Chondrocyte (in vitro differentiated cells): ENCODE results near the gene RIT1. TPM values are rescaled to one million over a fixed set of nuclear protein-coding genes. Genes with fewer than 3 reads are reported as not detected.

Experiments used
- DNase-seq: peaks from one replicate; pipeline ENCODE4 v3.0.0; 2021; ENCODE audit warnings: mixed read lengths, low spot score
- H3K27ac Mint-ChIP-seq: one replicate; pipeline ENCODE4 v1.8.0; 2021; ENCODE audit warnings: mild to moderate bottlenecking, moderate library complexity, mixed read lengths; ENCODE audit not compliant: unreplicated experiment
- H3K27me3 Mint-ChIP-seq: 2 replicates; pipeline ENCODE4 v1.8.0; 2021; ENCODE audit warnings: low read depth, mixed read lengths
- H3K36me3 Mint-ChIP-seq: 2 replicates; pipeline ENCODE4 v1.8.0; 2021; ENCODE audit warnings: low read depth, mixed read lengths
- H3K4me1 Mint-ChIP-seq: 2 replicates; pipeline ENCODE4 v1.8.0; 2021; ENCODE audit warnings: low read depth, mild to moderate bottlenecking, mixed read lengths
- H3K4me3 Mint-ChIP-seq: one replicate; pipeline ENCODE4 v1.8.0; 2021; ENCODE audit warnings: mild to moderate bottlenecking, moderate library complexity, mixed read lengths; ENCODE audit not compliant: unreplicated experiment
- H3K9me3 Mint-ChIP-seq: 2 replicates; pipeline ENCODE4 v1.8.0; 2021; ENCODE audit warnings: low read depth, mixed read lengths
- total RNA-seq: library from RNA; stranded (reverse); gene quantifications from 3 replicates; pipeline ENCODE4 v1.2.1, GENCODE V29; 2021
- TF ChIP-seq, protein P1 (sequence below): fragments of 200-600 bp; sonication (generic); IDR thresholded peaks from 2 replicates; pipeline ENCODE4 v1.5.0; 2021; ENCODE audit warnings: antibody characterized with exemption, mild to moderate bottlenecking, moderate library complexity

Gene RIT1
- total RNA-seq, 1 donor from 2014 or later: 51.4 TPM

DNA sequence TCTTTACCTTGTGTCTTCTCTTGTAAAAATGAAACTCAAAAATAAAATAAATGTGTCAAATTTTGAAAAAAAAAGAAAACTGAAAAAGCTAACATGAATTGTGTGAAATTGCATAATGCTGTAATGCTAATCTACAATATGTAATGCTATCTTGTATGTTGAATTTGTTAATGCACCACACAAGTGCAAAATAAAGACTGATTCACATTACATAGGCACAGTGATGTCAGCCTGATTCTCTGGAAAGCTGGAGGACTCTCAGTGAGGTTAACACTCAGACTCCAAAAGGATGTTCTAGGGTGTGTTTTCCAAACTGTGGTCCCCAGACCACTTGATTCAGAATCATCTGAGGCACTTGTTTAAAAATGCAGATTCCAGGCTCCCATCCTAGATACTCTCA, 26.2 kb downstream of the RIT1 start:
- peaks cover 28% of the 10 kb centered on the region for H3K4me1 Mint-ChIP-seq
- TF ChIP-seq, protein P1, sequence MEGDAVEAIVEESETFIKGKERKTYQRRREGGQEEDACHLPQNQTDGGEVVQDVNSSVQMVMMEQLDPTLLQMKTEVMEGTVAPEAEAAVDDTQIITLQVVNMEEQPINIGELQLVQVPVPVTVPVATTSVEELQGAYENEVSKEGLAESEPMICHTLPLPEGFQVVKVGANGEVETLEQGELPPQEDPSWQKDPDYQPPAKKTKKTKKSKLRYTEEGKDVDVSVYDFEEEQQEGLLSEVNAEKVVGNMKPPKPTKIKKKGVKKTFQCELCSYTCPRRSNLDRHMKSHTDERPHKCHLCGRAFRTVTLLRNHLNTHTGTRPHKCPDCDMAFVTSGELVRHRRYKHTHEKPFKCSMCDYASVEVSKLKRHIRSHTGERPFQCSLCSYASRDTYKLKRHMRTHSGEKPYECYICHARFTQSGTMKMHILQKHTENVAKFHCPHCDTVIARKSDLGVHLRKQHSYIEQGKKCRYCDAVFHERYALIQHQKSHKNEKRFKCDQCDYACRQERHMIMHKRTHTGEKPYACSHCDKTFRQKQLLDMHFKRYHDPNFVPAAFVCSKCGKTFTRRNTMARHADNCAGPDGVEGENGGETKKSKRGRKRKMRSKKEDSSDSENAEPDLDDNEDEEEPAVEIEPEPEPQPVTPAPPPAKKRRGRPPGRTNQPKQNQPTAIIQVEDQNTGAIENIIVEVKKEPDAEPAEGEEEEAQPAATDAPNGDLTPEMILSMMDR: no peak
- H3K27me3 Mint-ChIP-seq: peaks cover 1% of the 10 kb centered on the region
- H3K27ac Mint-ChIP-seq: no peak overlapping the region
- no peak overlapping the region for H3K4me3 Mint-ChIP-seq
- DNase-seq: no peak
- no peaks in the 10 kb centered on the region for H3K9me3 Mint-ChIP-seq
- no peaks in the 10 kb centered on the region for H3K36me3 Mint-ChIP-seq

DNA sequence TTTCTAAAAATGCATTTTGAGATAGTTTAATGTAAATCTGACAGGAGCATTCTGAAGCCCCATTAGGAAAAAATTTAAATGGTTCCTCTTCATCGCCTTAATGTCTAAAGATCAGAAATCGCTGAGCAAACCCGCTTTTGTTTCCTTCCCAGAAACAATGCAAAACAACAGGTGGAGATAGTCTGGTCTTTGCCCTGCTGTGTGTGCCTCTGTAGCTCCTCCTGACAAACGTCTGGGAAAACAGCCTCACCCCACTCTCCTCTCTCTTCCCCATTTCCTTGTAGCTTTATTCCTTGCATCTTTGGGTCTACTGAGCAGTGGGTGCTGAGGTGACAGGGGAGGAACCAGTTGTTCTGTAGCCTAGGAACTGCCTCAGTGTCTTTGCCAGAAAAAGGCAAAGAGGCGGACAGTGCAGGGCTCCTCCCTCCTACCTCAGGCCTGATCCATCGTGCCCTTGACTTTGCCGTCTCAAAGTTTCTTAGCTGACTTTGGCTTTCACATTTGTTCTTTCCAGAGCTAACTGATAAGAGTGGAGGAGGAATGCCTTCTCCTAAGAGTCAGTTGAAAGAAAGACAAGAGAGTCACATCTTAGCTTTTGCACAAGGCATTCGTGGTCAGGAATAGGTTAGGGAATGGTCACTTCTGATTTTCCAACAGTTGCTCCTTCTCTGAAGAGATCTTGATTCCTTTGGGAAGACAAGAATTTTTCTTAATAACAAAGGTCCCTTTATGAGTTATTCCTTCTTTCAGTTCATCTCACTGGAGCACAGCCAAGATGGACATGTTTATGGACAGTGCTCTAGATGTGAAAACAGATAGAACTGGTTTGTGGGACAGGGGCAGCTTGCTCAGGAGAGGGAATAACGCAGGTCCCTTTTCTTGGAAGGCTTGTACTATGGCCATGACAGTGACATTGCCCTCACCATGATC, 26.9 kb downstream of the RIT1 start:
- no peak overlapping the region for H3K27ac Mint-ChIP-seq
- no peak for DNase-seq
- H3K9me3 Mint-ChIP-seq: no peaks in the 10 kb centered on the region
- no peaks in the 10 kb centered on the region for H3K36me3 Mint-ChIP-seq
- peaks cover 1% of the 10 kb centered on the region for H3K27me3 Mint-ChIP-seq
- TF ChIP-seq, protein P1: no peak
- peaks cover 22% of the 10 kb centered on the region for H3K4me1 Mint-ChIP-seq
- no peak overlapping the region for H3K4me3 Mint-ChIP-seq

DNA sequence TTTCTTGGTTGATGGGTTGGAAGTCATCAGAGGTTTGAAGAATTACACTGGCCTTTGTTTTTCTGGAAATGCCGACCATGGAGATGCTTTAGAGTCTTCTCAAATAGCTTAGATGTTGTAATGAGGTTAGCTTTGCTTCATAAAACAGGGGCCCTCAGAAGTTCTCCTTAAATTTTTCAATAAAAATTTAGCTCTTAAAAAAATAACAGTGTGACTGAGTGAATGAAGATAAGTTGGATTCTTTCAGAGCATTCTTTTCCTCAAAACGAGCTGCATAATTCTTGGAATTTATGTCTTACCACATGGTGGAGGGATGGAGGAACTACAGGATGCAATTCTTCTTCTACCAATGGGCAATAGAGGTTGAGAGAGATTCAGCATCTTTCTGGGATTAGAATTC, 28.4 kb downstream of the RIT1 start:
- DNase-seq: no peak
- peaks cover 11% of the 10 kb centered on the region for H3K4me1 Mint-ChIP-seq

DNA sequence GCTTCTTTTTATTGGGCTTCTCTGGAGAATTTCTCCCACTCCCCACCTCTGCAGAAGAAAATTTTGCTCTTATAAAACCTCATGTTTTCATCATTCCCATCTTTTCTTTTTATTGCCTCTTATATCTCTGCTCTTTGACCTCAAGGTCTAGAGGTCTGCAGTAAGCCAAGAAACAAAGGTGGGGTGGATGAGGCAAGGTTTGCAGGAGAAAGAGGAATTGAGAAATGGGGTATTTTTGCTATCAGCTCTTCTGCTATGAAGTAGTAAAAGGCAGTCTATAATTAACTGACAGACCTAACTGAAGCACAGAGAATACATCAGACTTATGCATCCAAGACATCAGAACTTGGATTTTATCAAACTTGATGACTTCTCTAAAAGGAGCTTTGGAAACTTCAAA, 28.9 kb downstream of the RIT1 start:
- Mint-ChIP-seq H3K27me3 (peaks cover 1% of the 10 kb centered on the region), H3K4me3 (no peak overlapping the region), H3K9me3 (no peaks in the 10 kb centered on the region), H3K4me1 (peaks cover 11% of the 10 kb centered on the region), H3K36me3 (no peaks in the 10 kb centered on the region), H3K27ac (no peak overlapping the region)
- TF ChIP-seq, protein P1: no peak
- no peak for DNase-seq

More for the DNA sequence above, 28.4 kb downstream of the RIT1 start:
- H3K4me3 Mint-ChIP-seq: no peak overlapping the region
- no peaks in the 10 kb centered on the region for H3K9me3 Mint-ChIP-seq
- no peak overlapping the region for H3K27ac Mint-ChIP-seq
- TF ChIP-seq, protein P1: no peak
- no peaks in the 10 kb centered on the region for H3K36me3 Mint-ChIP-seq
- H3K27me3 Mint-ChIP-seq: peaks cover 1% of the 10 kb centered on the region

DNA sequence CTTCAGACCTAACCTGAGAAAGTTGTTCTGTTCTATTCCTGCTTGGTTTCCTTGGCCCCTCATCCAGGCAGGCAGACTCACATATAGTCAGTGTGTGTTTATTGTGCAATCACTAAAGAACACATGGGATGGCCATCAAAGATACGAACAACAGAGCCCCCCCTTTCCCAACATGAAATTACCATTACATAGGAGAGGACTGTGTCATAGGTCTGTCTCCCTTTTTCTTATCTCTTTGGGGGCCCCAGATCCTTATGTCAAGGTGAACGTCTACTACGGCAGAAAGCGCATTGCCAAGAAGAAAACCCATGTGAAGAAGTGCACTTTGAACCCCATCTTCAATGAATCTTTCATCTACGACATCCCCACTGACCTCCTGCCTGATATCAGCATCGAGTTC, 30.2 kb downstream of the RIT1 start:
- H3K4me1 Mint-ChIP-seq: peaks cover 11% of the 10 kb centered on the region
- TF ChIP-seq, protein P1: no peak

More for the DNA sequence above, 30.2 kb downstream of the RIT1 start:
- Mint-ChIP-seq H3K27me3 (peaks cover 1% of the 10 kb centered on the region), H3K9me3 (no peaks in the 10 kb centered on the region), H3K36me3 (no peaks in the 10 kb centered on the region), H3K27ac (no peak overlapping the region), H3K4me3 (no peak overlapping the region)
- no peak for DNase-seq
